GM21737 (cell line): ENCODE results near the gene RGL4.

Experiments
- ATAC-seq: cut with Tn5 transposase; IDR thresholded peaks from one replicate; pipeline ENCODE4 v1.9.1; 2021; ENCODE audit warnings: mild to moderate bottlenecking, moderate library complexity; ENCODE audit not compliant: unreplicated experiment

Gene RGL4

GRCh38 chr22:23697031-23697970 is 6.5 kb downstream of the RGL4 start:
- no peak for ATAC-seq

- ATAC-seq, result no peak
These were observed 7.3 kb downstream of the RGL4 start for GRCh38 chr22:23698094-23698493.

- ATAC-seq, result no peak
These were observed 7.9 kb downstream of the RGL4 start for GRCh38 chr22:23698673-23699235.

GRCh38 chr22:23700706-23701105 is 9.9 kb downstream of the RGL4 start:
- no peak for ATAC-seq

- no peak for ATAC-seq
These were observed 13.2 kb downstream of the RGL4 start for GRCh38 chr22:23704062-23704461.

- no peak for ATAC-seq
These were observed 14.0 kb downstream of the RGL4 start for GRCh38 chr22:23704829-23705228.

GRCh38 chr22:23705358-23705757 is 14.5 kb downstream of the RGL4 start:
- ATAC-seq, result no peak

- no peak for ATAC-seq
These were observed 17.5 kb downstream of the RGL4 start for GRCh38 chr22:23708270-23708669.

- ATAC-seq, result no peak
These were observed 18.3 kb downstream of the RGL4 start for GRCh38 chr22:23709107-23709506.

- ATAC-seq, result no peak
These were observed 21.4 kb downstream of the RGL4 start for GRCh38 chr22:23712256-23712655.

- ATAC-seq, result no peak
These were observed 23.1 kb downstream of the RGL4 start for GRCh38 chr22:23713696-23714595.

- no peak for ATAC-seq
These were observed 24.1 kb downstream of the RGL4 start for GRCh38 chr22:23714596-23715578.

- no peak for ATAC-seq
These were observed 25.1 kb downstream of the RGL4 start for GRCh38 chr22:23715806-23716375.

- ATAC-seq, result no peak
These were observed 26.3 kb downstream of the RGL4 start for GRCh38 chr22:23716811-23717801.

- no peak for ATAC-seq
These were observed 27.8 kb downstream of the RGL4 start for GRCh38 chr22:23718371-23719165.

GRCh38 chr22:23720855-23721254 is 30.0 kb downstream of the RGL4 start:
- no peak for ATAC-seq

- no peak for ATAC-seq
These were observed 31.3 kb downstream of the RGL4 start for GRCh38 chr22:23722160-23722559.

GRCh38 chr22:23722724-23723123 is 31.9 kb downstream of the RGL4 start:
- no peak for ATAC-seq
